Transverse colon (tissue), 3 donors: ENCODE results near the gene GNRHR.

Source experiments
- EP300 ChIP-seq: sonication (generic); formaldehyde crosslinking; IDR thresholded peaks from one replicate; pipeline ENCODE4 v1.6.1; 2017; ENCODE audit warnings: antibody characterized with exemption, low read depth
- POLR2A ChIP-seq: fragments of 450-650 bp; IDR thresholded peaks from one replicate; pipeline ENCODE4 v1.6.1; 2016; ENCODE audit warnings: antibody characterized with exemption, mild to moderate bottlenecking, moderate library complexity
- TF ChIP-seq, protein P1 (sequence below), 5 experiments: fragments of 200-600 bp in 3 of 5; fragments of 450-650 bp in 2 of 5; sonication (generic) in 3 of 5; IDR thresholded peaks; 1 replicate in 2 of 5; 2 replicates in 3 of 5; pipeline ENCODE4 v1.5.1; 2016 to 2017; ENCODE audit warnings: antibody characterized with exemption in 5 of 5, inconsistent platforms in 3 of 5, mild to moderate bottlenecking in 2 of 5, moderate library complexity in 1 of 5

DNA sequence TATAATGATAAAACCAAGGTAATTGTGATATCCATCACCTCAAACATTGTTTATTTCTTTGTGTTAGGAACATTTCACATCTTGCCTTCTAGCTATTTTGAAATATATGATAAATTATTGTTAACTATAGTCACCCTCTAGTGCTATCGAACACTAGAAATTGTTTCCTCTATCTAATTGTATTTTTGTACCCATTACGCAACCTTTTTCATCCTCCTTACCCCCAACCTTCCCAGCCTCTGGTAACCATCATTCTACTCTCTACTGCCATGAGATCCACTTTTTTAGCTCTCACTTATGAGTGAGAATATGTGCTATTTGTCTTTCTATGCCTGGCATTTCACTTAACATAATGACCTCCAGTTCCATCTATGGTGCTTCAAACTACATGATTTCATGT, 49.3 kb downstream of the GNRHR start:
- no peak for TF ChIP-seq EP300
- TF ChIP-seq, protein P1, sequence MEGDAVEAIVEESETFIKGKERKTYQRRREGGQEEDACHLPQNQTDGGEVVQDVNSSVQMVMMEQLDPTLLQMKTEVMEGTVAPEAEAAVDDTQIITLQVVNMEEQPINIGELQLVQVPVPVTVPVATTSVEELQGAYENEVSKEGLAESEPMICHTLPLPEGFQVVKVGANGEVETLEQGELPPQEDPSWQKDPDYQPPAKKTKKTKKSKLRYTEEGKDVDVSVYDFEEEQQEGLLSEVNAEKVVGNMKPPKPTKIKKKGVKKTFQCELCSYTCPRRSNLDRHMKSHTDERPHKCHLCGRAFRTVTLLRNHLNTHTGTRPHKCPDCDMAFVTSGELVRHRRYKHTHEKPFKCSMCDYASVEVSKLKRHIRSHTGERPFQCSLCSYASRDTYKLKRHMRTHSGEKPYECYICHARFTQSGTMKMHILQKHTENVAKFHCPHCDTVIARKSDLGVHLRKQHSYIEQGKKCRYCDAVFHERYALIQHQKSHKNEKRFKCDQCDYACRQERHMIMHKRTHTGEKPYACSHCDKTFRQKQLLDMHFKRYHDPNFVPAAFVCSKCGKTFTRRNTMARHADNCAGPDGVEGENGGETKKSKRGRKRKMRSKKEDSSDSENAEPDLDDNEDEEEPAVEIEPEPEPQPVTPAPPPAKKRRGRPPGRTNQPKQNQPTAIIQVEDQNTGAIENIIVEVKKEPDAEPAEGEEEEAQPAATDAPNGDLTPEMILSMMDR (IDR thresholded peaks at IDR 0.05) = no peak
- TF ChIP-seq POLR2A = no peak
